Heart right ventricle (tissue), 16 donors: Measurements from ENCODE around the gene DNAAF1. TPM values are rescaled to one million over a fixed set of nuclear protein-coding genes. Genes with fewer than 3 reads are reported as not detected.

Experiments used
- ATAC-seq, 8 donors: fragments of 200-7000 bp; cut with Tn5 transposase; one replicate each; pipeline ENCODE4 v1.9.1; 2020; ENCODE audit warnings: mild to moderate bottlenecking in 8 of 8, moderate library complexity in 8 of 8, moderate number of reproducible peaks in 1 of 8
- DNase-seq, 2 donors: peaks; one replicate each; pipeline ENCODE4 v3.0.0-alpha.2; 2020
- H3K27ac ChIP-seq, 10 donors: fragments of 200-600 bp; sonication (generic) in 2 of 10; one replicate each; pipeline versions ENCODE4 v1.5.0 to v1.8.0; 2020 to 2022; ENCODE audit warnings: mild to moderate bottlenecking in 3 of 10
- H3K27me3 ChIP-seq, 7 donors: fragments of 200-600 bp; one replicate each; pipeline ENCODE4 v1.8.0; 2021 to 2022; ENCODE audit warnings: mild to moderate bottlenecking in 2 of 7
- H3K36me3 ChIP-seq, 9 donors: fragments of 200-600 bp; sonication (generic) in 1 of 9; one replicate each; pipeline versions ENCODE4 v1.5.0 to v1.8.0; 2020 to 2022; ENCODE audit warnings: mild to moderate bottlenecking in 2 of 9
- H3K4me1 ChIP-seq, 9 donors: fragments of 200-600 bp; sonication (generic) in 1 of 9; one replicate each; pipeline versions ENCODE4 v1.5.0 to v1.8.0; 2020 to 2022; ENCODE audit warnings: mild to moderate bottlenecking in 4 of 9
- H3K4me3 ChIP-seq, 10 donors: fragments of 200-600 bp; sonication (generic) in 2 of 10; one replicate each; pipeline versions ENCODE4 v1.5.0 to v1.8.0; 2020 to 2022; ENCODE audit warnings: mild to moderate bottlenecking in 7 of 10, moderate library complexity in 2 of 10
- H3K9me3 ChIP-seq, 11 donors: fragments of 200-600 bp in 10 of 11; sonication (generic) in 2 of 11; one replicate each; pipeline versions ENCODE4 v1.5.0 to v1.8.0; 2013 to 2022; ENCODE audit warnings: mild to moderate bottlenecking in 2 of 11, control low read depth in 1 of 11, moderate library complexity in 1 of 11
- CTCF ChIP-seq, 9 donors: fragments of 200-600 bp; sonication (generic) in 2 of 9; IDR thresholded peaks; one replicate each; pipeline versions ENCODE4 v1.5.0 to v1.8.0; 2021 to 2022; ENCODE audit warnings: antibody characterized with exemption in 9 of 9, mild to moderate bottlenecking in 5 of 9, moderate library complexity in 1 of 9
- WGBS, 2 donors: extraction: QIAGEN DNeasy Blood & Tissue Kit; methylation state at CpG; one replicate each; pipeline ENCODE4 v1.1.7; 2013; ENCODE audit warnings: inconsistent platforms in 1 of 2; 5-methylcytosine and 5-hydroxymethylcytosine counted together
- intact Hi-C, 10 donors: fragments of 100-400 bp; cut with DNase I; formaldehyde crosslinking; loops; one replicate each; pipeline versions ENCODE4 v1.11.1 to v1.14.2; 2022
- polyA plus RNA-seq, 2 donors: library from polyadenylated mRNA; stranded (reverse); fragments of 200-250 nt; gene quantifications; one replicate each; pipeline ENCODE4 v1.2.3, GENCODE V29; 2013
- total RNA-seq, 10 donors: library from RNA; stranded (reverse); fragmentation: NEBNext Ultra II Directional in 3 of 10; extraction: Animal tissue kit (Norgen Biotek cat#: 25700) in 3 of 10; gene quantifications; one replicate each; pipeline versions ENCODE4 v1.2.1 to v1.2.4, GENCODE V29; 2021 to 2023
- donor health status: Arrhythmogenic right ventricular cardiomyopathy.
- donor health status: ischemic (EF 13 %, LVEDD 7.1; RV severe dilation, severe dysfunction).
- donor health status: healthy with polysubstance abuse.
- donor health status: DM: no; HTN: yes; CAD: no.
- donor health status: DM: no; HTN: no; CAD: no.
- donor health status: ischemic (EF 25% LVEDD 6.9; RV normal size, moderate dysfunction).
- donor health status: ischemic (EF 25% LVEDD 5.7; RV mildly dilated, moderate dysfunction).
- donor health status: healthy.
- donor health status: DM: yes; HTN: yes; CAD: no.
- donor health status: Ischemic cardiomyopathy.
- donor health status: ischemic (EF 35%, LVEDD 5.7; RV mildly dilated, moderate dysfunction).
- donor health status: nonischemic (EF 11% LVEDD 7.7; RV severe dilation, severe dysfunction).
- donor health status: DM: yes; HTN: yes; CAD: no.
- donor health status: PGD.
- donor health status: ischemic (EF 29% LVEDD 5.4; RV normal size, mild dysfunction).
- donor health status: nonischemic (EF 23%, LVEDD 6.1; RV moderate dilation, normal function).

DNAAF1 gene
- total and polyA plus RNA-seq, 12 donors: 0.23 to 2.6 (median 0.33) TPM; not detected in 7

GRCh38 chr16:84194470-84195200, 49.5 kb downstream of the DNAAF1 start:
- Histone ChIP-seq H3K27me3 (peaks cover 0 to 33% (median 0%) of the 10 kb centered on the region in 7 donors), H3K27ac (no peak overlapping the region), H3K9me3 (no peaks in the 10 kb centered on the region), H3K4me3 (peak overlapping the region in 1 of 10 donors; percentile 1), H3K4me1 (peaks cover 0 to 18% (median 0%) of the 10 kb centered on the region in 9 donors), H3K36me3 (no peaks in the 10 kb centered on the region)
- no peak for DNase-seq
- no peak for TF ChIP-seq CTCF (IDR thresholded peaks at IDR 0.05)
- 55 to 65% methylated on average over 31 to 34 of the region's 34 CpGs for WGBS, 2 donors
- intact Hi-C loops: loop anchor here in 1 of 10 donors (5.0 kb wide), 1 partner anchor 107 kb away; no protein-coding TSS in a partner anchor
- peak in 2 of 8 donors; percentile 8 to 23 for ATAC-seq

GRCh38 chr16:84195201-84196093, 50.3 kb downstream of the DNAAF1 start:
- DNase-seq: no peak
- no peaks in the 10 kb centered on the region for H3K9me3 ChIP-seq
- H3K4me3 ChIP-seq: no peak overlapping the region
- TF ChIP-seq CTCF (IDR thresholded peaks at IDR 0.05): no peak
- H3K36me3 ChIP-seq: no peaks in the 10 kb centered on the region
- no peak overlapping the region for H3K27ac ChIP-seq
- WGBS, 2 donors: 83 to 89% methylated on average over 38 of the region's 38 CpGs
- peaks cover 0 to 19% (median 0%) of the 10 kb centered on the region in 9 donors for H3K4me1 ChIP-seq
- intact Hi-C loops: no loop called here
- H3K27me3 ChIP-seq: peaks cover 0 to 33% (median 0%) of the 10 kb centered on the region in 7 donors
- ATAC-seq: peak in 1 of 8 donors; percentile 25

- Histone ChIP-seq H3K36me3 (no peaks in the 10 kb centered on the region), H3K4me1 (peaks cover 0 to 19% (median 0%) of the 10 kb centered on the region in 9 donors), H3K27ac (no peak overlapping the region), H3K9me3 (no peaks in the 10 kb centered on the region), H3K4me3 (no peak overlapping the region), H3K27me3 (peaks cover 0 to 33% (median 0%) of the 10 kb centered on the region in 7 donors)
- DNase-seq: no peak
- no peak for ATAC-seq
- 91 to 92% methylated on average over 16 of the region's 16 CpGs for WGBS, 2 donors
- intact Hi-C loops: no loop called here
- TF ChIP-seq CTCF (IDR thresholded peaks at IDR 0.05): no peak
Observed at GRCh38 chr16:84196101-84196500, 51.0 kb downstream of the DNAAF1 start.

- ATAC-seq (no peak), DNase-seq (no peak)
- no peak overlapping the region for H3K4me3 ChIP-seq
- H3K27me3 ChIP-seq: peaks cover 0 to 33% (median 0%) of the 10 kb centered on the region in 7 donors
- no peak for TF ChIP-seq CTCF (IDR thresholded peaks at IDR 0.05)
- no peak overlapping the region for H3K27ac ChIP-seq
- peaks cover 0 to 19% (median 0%) of the 10 kb centered on the region in 9 donors for H3K4me1 ChIP-seq
- H3K9me3 ChIP-seq: no peaks in the 10 kb centered on the region
- intact Hi-C loops: no loop called here
- 74 to 81% methylated on average over 16 of the region's 16 CpGs for WGBS, 2 donors
- H3K36me3 ChIP-seq: no peaks in the 10 kb centered on the region
Observed at GRCh38 chr16:84196727-84197394, 51.8 kb downstream of the DNAAF1 start.
